ENCODE data around the gene TNMD. TPM values are rescaled to one million over a fixed set of nuclear protein-coding genes. Genes with fewer than 3 reads are reported as not detected.
"Not testable (repeated sequence)": the region's sequence is repeated elsewhere in the genome, so short reads cannot be mapped to it uniquely, and the experiment has no call there.

The TNMD gene
- not detected for total RNA-seq (ENCODE audit: unreplicated experiment)
- long read RNA-seq, result 0 reads

DNA sequence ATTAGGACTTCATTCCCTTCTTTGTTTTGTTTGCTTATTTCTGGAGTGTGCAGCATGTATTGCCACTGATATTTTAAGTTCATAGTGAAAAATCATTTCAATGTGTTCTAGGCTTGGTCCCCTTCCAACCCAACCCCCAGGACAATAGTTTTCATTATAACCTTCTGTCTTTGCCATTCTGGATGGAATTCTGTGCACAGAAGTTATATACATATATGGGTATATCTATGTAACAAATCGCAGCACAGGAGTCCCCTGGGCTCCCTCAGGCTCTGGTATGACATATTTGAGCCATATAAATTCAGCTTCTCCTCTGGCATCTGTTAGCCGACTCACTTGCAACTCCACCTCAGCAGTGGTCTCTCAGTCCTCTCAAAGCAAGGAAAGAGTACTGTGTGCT, at the start of gene TNMD:
TNMD (plus strand) TSS at position 326 of the 400 bp plus-strand sequence. CDS start 83 bp downstream, outside the sequence.
- H3K4me3 Mint-ChIP-seq (ENCODE audit: unreplicated experiment), result no peak within 1 kb of the TSS
- DNase-seq (ENCODE audit: low spot score), result no peak
- H3K36me3 Mint-ChIP-seq (ENCODE audit: low read depth, unreplicated experiment), result no peaks in the 10 kb centered on the region
- H3K4me1 Mint-ChIP-seq (ENCODE audit: unreplicated experiment), result no peaks in the 10 kb centered on the region
- no peak within 1 kb of the TSS for H3K27ac Mint-ChIP-seq (ENCODE audit: unreplicated experiment)
- H3K9me3 Mint-ChIP-seq (ENCODE audit: unreplicated experiment), result no peaks in the 10 kb centered on the region
- no peaks in the 10 kb centered on the region for H3K27me3 Mint-ChIP-seq (ENCODE audit: unreplicated experiment)
- TF ChIP-seq, protein P1, sequence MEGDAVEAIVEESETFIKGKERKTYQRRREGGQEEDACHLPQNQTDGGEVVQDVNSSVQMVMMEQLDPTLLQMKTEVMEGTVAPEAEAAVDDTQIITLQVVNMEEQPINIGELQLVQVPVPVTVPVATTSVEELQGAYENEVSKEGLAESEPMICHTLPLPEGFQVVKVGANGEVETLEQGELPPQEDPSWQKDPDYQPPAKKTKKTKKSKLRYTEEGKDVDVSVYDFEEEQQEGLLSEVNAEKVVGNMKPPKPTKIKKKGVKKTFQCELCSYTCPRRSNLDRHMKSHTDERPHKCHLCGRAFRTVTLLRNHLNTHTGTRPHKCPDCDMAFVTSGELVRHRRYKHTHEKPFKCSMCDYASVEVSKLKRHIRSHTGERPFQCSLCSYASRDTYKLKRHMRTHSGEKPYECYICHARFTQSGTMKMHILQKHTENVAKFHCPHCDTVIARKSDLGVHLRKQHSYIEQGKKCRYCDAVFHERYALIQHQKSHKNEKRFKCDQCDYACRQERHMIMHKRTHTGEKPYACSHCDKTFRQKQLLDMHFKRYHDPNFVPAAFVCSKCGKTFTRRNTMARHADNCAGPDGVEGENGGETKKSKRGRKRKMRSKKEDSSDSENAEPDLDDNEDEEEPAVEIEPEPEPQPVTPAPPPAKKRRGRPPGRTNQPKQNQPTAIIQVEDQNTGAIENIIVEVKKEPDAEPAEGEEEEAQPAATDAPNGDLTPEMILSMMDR (IDR thresholded peaks at IDR 0.05; ENCODE audit: unreplicated experiment), result no peak

DNA sequence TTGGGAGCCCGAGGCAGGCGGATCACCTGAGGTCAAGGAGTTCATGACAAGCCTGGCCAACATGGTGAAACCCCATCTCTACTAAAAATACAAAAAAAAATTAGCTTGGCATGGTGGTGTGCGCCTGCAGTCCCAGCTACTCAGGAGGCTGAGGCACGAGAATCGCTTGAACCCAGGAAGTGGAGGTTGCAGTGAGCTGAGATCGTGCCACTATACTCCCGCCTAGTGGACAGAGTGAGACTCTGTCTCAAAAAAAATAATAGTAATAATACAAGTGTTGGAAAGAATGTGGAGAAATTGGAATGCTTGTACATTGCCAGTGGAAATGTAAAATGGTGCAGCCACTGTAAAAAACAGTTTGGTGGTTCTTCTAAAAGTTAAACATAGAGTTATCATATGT, 19.2 kb upstream of the TNMD start:
- TF ChIP-seq, protein P1 (IDR thresholded peaks at IDR 0.05; ENCODE audit: unreplicated experiment), result peak; percentile 34
- H3K27ac Mint-ChIP-seq (ENCODE audit: unreplicated experiment); DNase-seq (ENCODE audit: low spot score); H3K27me3 Mint-ChIP-seq (ENCODE audit: unreplicated experiment); H3K4me3 Mint-ChIP-seq (ENCODE audit: unreplicated experiment); H3K36me3 Mint-ChIP-seq (ENCODE audit: low read depth, unreplicated experiment); H3K4me1 Mint-ChIP-seq (ENCODE audit: unreplicated experiment); H3K9me3 Mint-ChIP-seq (ENCODE audit: unreplicated experiment): not testable (repeated sequence)

DNA sequence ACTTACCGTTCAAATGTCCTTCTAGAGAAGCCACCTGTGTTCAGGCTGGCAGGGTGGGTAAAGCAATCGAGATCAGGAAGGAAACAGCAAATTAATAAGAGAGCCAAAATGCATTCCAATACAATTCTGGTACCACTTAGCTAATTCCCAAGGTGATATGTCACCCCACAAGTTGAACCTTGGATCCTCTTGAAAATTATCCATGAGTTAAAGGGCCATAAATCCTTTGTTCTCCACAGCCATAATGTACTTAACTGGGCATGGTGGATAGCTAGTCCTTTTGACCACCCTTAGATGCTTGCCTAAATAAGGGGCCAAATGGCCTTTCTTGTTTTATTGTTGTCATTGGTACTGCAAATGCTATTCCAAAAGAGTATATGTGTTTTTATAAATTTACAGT, 2.0 kb downstream of the TNMD start:
- no peaks in the 10 kb centered on the region for H3K36me3 Mint-ChIP-seq (ENCODE audit: low read depth, unreplicated experiment)

DNA sequence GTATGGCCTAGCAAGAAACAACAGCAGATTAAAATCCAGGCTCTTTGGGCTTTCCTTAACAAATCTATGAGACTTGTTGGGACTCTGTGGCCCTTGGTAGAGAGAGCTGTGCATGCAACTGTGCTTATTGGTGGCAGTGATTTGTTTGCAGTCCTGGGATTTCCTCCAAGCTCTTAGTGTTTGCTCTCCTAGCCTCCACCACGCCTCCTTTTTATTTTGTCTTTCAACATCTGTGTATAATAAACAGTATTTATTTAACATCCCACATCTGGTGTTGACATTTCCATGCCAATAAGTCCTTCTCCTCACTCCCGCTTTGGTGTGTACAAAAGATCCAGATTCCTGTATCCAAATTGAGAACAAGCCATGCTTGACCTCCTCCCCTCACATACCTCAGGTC, 3.1 kb downstream of the TNMD start:
- Mint-ChIP-seq H3K4me1 (ENCODE audit: unreplicated experiment) (peaks cover 3% of the 10 kb centered on the region), H3K9me3 (ENCODE audit: unreplicated experiment) (no peaks in the 10 kb centered on the region), H3K27ac (ENCODE audit: unreplicated experiment) (no peak overlapping the region), H3K36me3 (ENCODE audit: low read depth, unreplicated experiment) (no peaks in the 10 kb centered on the region), H3K27me3 (ENCODE audit: unreplicated experiment) (no peaks in the 10 kb centered on the region), H3K4me3 (ENCODE audit: unreplicated experiment) (no peak overlapping the region)
- TF ChIP-seq, protein P1 (IDR thresholded peaks at IDR 0.05; ENCODE audit: unreplicated experiment), result no peak
- DNase-seq (ENCODE audit: low spot score), result no peak

More for the DNA sequence above, 2.0 kb downstream of the TNMD start:
- no peak for DNase-seq (ENCODE audit: low spot score)
- Mint-ChIP-seq H3K27me3 (ENCODE audit: unreplicated experiment) (no peaks in the 10 kb centered on the region), H3K4me3 (ENCODE audit: unreplicated experiment) (no peak overlapping the region), H3K4me1 (ENCODE audit: unreplicated experiment) (no peaks in the 10 kb centered on the region), H3K9me3 (ENCODE audit: unreplicated experiment) (no peaks in the 10 kb centered on the region), H3K27ac (ENCODE audit: unreplicated experiment) (no peak overlapping the region)
- TF ChIP-seq, protein P1 (IDR thresholded peaks at IDR 0.05; ENCODE audit: unreplicated experiment), result no peak

DNA sequence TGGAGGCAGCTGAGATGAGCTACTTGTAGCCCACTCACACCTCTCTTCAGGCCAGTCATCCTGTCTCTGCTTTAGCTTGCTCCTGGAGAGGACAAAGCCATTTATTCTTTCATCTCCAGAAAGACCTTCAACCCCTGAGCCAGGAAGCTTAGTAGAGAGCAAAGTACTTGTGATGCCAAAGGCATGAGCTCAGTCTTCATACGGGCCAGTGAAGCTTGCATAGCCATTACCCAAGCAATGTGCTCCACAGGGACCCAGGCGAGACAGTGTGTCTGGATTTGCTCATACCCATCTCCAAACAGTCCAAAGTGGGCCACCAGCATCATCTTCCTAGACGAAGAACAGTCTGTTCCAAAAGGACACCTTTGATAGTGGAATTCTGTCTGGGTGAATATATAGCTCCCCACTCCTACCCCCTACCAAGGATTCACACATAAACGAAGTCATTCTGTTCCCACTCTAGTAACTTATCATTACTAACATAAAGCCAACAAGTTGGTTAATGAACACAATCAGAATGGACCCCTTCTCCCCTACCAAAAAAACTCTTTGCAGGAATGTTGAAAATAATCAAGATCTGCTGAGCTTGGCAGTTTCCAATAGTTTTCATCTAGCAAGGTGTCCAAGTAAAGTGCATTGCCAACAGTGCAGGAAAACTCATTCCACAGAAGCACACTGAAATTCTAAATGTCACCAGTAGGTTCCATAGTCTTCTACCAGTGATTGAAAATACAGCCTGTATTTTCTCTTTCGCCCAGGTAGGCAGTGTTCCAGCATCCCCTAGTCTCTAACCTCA, 6.7 kb downstream of the TNMD start:
- no peaks in the 10 kb centered on the region for H3K9me3 Mint-ChIP-seq (ENCODE audit: unreplicated experiment)
- no peak for DNase-seq (ENCODE audit: low spot score)
- no peak overlapping the region for H3K27ac Mint-ChIP-seq (ENCODE audit: unreplicated experiment)
- H3K27me3 Mint-ChIP-seq (ENCODE audit: unreplicated experiment), result no peaks in the 10 kb centered on the region
- H3K36me3 Mint-ChIP-seq (ENCODE audit: low read depth, unreplicated experiment), result no peaks in the 10 kb centered on the region
- peaks cover 3% of the 10 kb centered on the region for H3K4me1 Mint-ChIP-seq (ENCODE audit: unreplicated experiment)
- H3K4me3 Mint-ChIP-seq (ENCODE audit: unreplicated experiment), result no peak overlapping the region
- TF ChIP-seq, protein P1 (IDR thresholded peaks at IDR 0.05; ENCODE audit: unreplicated experiment), result no peak
